ENCODE results near the gene PTPN7. TPM values are rescaled to one million over a fixed set of nuclear protein-coding genes. Genes with fewer than 3 reads are reported as not detected.

PTPN7 gene
- total and polyA plus RNA-seq, 2 of the 13 experiments (the other 11 are each of a cell fraction or from before 2014, with no cell fraction given), result not detected

DNA sequence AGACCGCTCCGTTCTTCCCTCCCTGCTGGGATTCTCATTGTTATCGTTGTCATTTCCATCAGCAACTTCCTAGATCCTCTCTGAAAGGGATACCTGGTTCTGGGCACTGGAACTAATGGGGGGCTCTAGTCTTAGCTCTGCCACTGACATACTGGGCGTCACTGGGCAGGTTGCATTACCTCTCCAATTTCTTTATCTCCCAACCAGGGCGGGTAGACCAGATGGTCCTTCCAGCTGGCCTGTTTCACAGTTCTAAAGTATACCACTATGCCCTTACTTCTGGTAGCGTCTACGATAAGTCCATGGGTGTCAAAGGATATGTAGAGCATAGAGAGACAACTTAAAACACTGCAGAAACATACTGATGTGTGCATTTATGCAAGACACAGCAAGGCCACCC lies 36.3 kb downstream of the PTPN7 start:
- ChIA-PET POLR2A (no interaction called here), CTCF (ENCODE audit: low intra/inter-chr PET ratio, low total read pairs) (interaction anchor here (1.7 kb wide), 1 partner anchor 114 kb away, joined by 5 read pairs; the partner anchor contains the start of gene ELF3)
- DNase-seq (ENCODE audit: low spot score) (no peak), FAIRE-seq (no peak), ATAC-seq (no peak)
- in situ Hi-C loops (cut with HindIII; ENCODE audit: extremely low pct_ligation_motif_present, low pct_unique_long_range_greater_than_20kb), result no loop called here
- 27% methylated on average over 7 of the region's 7 CpGs for WGBS (ENCODE audit: low lambda C conversion rate)
- H3K36me3 ChIP-seq (replicated peaks in 1 of 2; ENCODE audit: control insufficient read depth in 1 of 2, insufficient read depth in 2 of 2, low read length in 2 of 2), result no peaks in the 10 kb centered on the region
- no peaks in the 10 kb centered on the region for H4K20me1 ChIP-seq (ENCODE audit: insufficient read depth, low read length)
- TF ChIP-seq HOXD1 (CRISPR knock-in tag; IDR thresholded peaks at IDR 0.05), result no peak
- no peak for TF ChIP-seq ZNF235 (CRISPR knock-in tag; IDR thresholded peaks at IDR 0.05; ENCODE audit: borderline replicate concordance)
- no peak for TF ChIP-seq FOXO1 (CRISPR knock-in tag; IDR thresholded peaks at IDR 0.05)
- no peak for TF ChIP-seq AHR (CRISPR knock-in tag; IDR thresholded peaks at IDR 0.05)
- no peak for TF ChIP-seq ZNF317 (CRISPR knock-in tag; IDR thresholded peaks at IDR 0.05)
- TF ChIP-seq ZNF598 (CRISPR knock-in tag; IDR thresholded peaks at IDR 0.05; ENCODE audit: borderline replicate concordance), result no peak
- H3K27ac ChIP-seq (ENCODE audit: extremely low read length, insufficient read depth, low read length), result no peak overlapping the region
- no peak overlapping the region for H3K9ac ChIP-seq (ENCODE audit: insufficient read depth, low read depth, low read length)
- no peaks in the 10 kb centered on the region for H3K79me2 ChIP-seq (ENCODE audit: insufficient read depth, low read length)
- peaks cover 4 to 40% of the 10 kb centered on the region in 2 experiments; a peak in 4 of 5 replicates for H3K27me3 ChIP-seq (ENCODE audit: control insufficient read depth in 1 of 2, insufficient read depth in 2 of 2, low read length in 2 of 2)
- no TSS peak for BruUV-seq (replicated peaks)
- no peak overlapping the region for H2AFZ ChIP-seq (ENCODE audit: low read length)
- intact Hi-C loops (cut with micrococcal nuclease; ENCODE audit: unreplicated experiment), result no loop called here
- H3K9me3 ChIP-seq (ENCODE audit: low read length), result no peaks in the 10 kb centered on the region
- no peak overlapping the region for H3K4me2 ChIP-seq (ENCODE audit: low read depth, low read length)
- no peak overlapping the region for H3K4me3 ChIP-seq (replicated peaks in 1 of 3; ENCODE audit: insufficient read depth in 1 of 3, low read depth in 2 of 3, low read length in 3 of 3)
- peaks cover 6% of the 10 kb centered on the region; the same call in 1 of the 2 replicates for H3K4me1 ChIP-seq (ENCODE audit: insufficient read depth, low read length)

DNA sequence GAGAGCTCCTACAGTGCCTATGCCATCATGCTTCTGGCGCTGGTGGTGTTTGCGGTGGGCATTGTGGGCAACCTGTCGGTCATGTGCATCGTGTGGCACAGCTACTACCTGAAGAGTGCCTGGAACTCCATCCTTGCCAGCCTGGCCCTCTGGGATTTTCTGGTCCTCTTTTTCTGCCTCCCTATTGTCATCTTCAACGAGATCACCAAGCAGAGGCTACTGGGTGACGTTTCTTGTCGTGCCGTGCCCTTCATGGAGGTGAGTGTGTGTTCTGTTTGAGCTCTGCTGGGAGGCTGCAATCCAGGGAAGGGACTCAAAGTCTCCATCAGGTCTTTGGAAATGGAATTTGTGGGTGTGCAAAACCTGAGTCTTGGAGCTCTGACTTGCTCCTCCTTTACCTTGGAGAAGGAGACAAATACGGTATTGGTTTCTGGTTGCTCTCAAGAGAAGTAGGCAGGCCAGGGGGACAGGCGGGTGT lies 37.0 kb downstream of the PTPN7 start:
- Histone ChIP-seq H4K20me1 (ENCODE audit: insufficient read depth, low read length) (no peaks in the 10 kb centered on the region), H3K4me2 (ENCODE audit: low read depth, low read length) (no peak overlapping the region), H2AFZ (ENCODE audit: low read length) (no peak overlapping the region), H3K79me2 (ENCODE audit: insufficient read depth, low read length) (no peaks in the 10 kb centered on the region), H3K4me1 (ENCODE audit: insufficient read depth, low read length) (peaks cover 11% of the 10 kb centered on the region), H3K36me3 (replicated peaks in 1 of 2; ENCODE audit: control insufficient read depth in 1 of 2, insufficient read depth in 2 of 2, low read length in 2 of 2) (no peaks in the 10 kb centered on the region), H3K9ac (ENCODE audit: insufficient read depth, low read depth, low read length) (no peak overlapping the region), H3K27ac (ENCODE audit: extremely low read length, insufficient read depth, low read length) (no peak overlapping the region), H3K4me3 (replicated peaks in 1 of 3; ENCODE audit: insufficient read depth in 1 of 3, low read depth in 2 of 3, low read length in 3 of 3) (no peak overlapping the region), H3K27me3 (ENCODE audit: control insufficient read depth in 1 of 2, insufficient read depth in 2 of 2, low read length in 2 of 2) (peaks cover 4 to 40% of the 10 kb centered on the region in 2 experiments; a peak in 4 of 5 replicates), H3K9me3 (ENCODE audit: low read length) (no peaks in the 10 kb centered on the region)
- POLR2A ChIA-PET, result interaction anchor here (1.5 kb wide), 1 partner anchor 113 kb away, joined by 5 read pairs; the partner anchor contains the start of gene ELF3
- FAIRE-seq (no peak), ATAC-seq (no peak), DNase-seq (ENCODE audit: low spot score) (no peak)
- CTCF ChIA-PET (ENCODE audit: low intra/inter-chr PET ratio, low total read pairs), result interaction anchor here (1.3 to 2.0 kb wide), 3 partner anchors 12 to 124 kb away, joined by 5 to 9 read pairs (median 8); partner anchors contain the start of gene ELF3
- in situ Hi-C loops (cut with HindIII; ENCODE audit: extremely low pct_ligation_motif_present, low pct_unique_long_range_greater_than_20kb) (no loop called here), intact Hi-C loops (cut with micrococcal nuclease; ENCODE audit: unreplicated experiment) (no loop called here)
- WGBS (ENCODE audit: low lambda C conversion rate), result 59% methylated on average over 7 of the region's 10 CpGs
- TF ChIP-seq PHB2 (IDR thresholded peaks at IDR 0.05; ENCODE audit: partially characterized antibody), result no peak
- TF ChIP-seq SNRNP70 (IDR thresholded peaks at IDR 0.05; ENCODE audit: low read depth, low read length), result no peak
- no peak for TF ChIP-seq ERF (CRISPR knock-in tag; IDR thresholded peaks at IDR 0.05)
- TF ChIP-seq ZNF335 (CRISPR knock-in tag; IDR thresholded peaks at IDR 0.05), result no peak
- no TSS peak for BruUV-seq (replicated peaks)
